GM23338 (cell line): ENCODE results near the gene SVIL.
A peak's percentile ranks its signal among the peaks of the same experiment; 100 is the strongest.

Experiments
- CREB1 ChIP-seq: fragments of 250-450 bp; sonication (Bioruptor Pico); IDR thresholded peaks from 2 replicates; pipeline ENCODE4 v1.5.0; 2020; ENCODE audit warnings: low read depth, mild to moderate bottlenecking, moderate library complexity
- EZH2 ChIP-seq: fragments of 200-600 bp; sonication (generic); IDR thresholded peaks from one replicate; pipeline ENCODE4 v1.8.0; 2017; ENCODE audit warnings: antibody characterized with exemption, mild to moderate bottlenecking, low read depth; ENCODE audit not compliant: unreplicated experiment
- EZH2phosphoT487 ChIP-seq: fragments of 200-600 bp; sonication (generic); IDR thresholded peaks from one replicate; pipeline ENCODE4 v1.8.1; 2018; ENCODE audit warnings: antibody characterized with exemption; ENCODE audit not compliant: unreplicated experiment
- JUNB ChIP-seq: IDR thresholded peaks from one replicate; pipeline ENCODE4 v1.6.1; 2016; ENCODE audit warnings: antibody characterized with exemption; ENCODE audit not compliant: unreplicated experiment
- NANOG ChIP-seq: IDR thresholded peaks from 2 replicates; pipeline ENCODE4 v1.6.1; 2016; ENCODE audit warnings: antibody characterized with exemption, borderline replicate concordance
- POLR2AphosphoS5 ChIP-seq: IDR thresholded peaks from 2 replicates; pipeline ENCODE4 v1.6.1; 2016; ENCODE audit warnings: antibody characterized with exemption, low read depth
- STAT1 ChIP-seq: IDR thresholded peaks from one replicate; pipeline ENCODE4 v1.6.1; 2016; ENCODE audit warnings: antibody characterized with exemption; ENCODE audit not compliant: unreplicated experiment
- ZNF331 ChIP-seq: fragments of 250-450 bp; sonication (Bioruptor Pico); IDR thresholded peaks from 2 replicates; pipeline ENCODE4 v1.5.0; 2020; ENCODE audit warnings: low read depth, mild to moderate bottlenecking, moderate library complexity
- TF ChIP-seq, protein P1 (sequence below), 2 experiments: fragments of 200-600 bp in 1 of 2; sonication (generic) in 1 of 2; conservative IDR thresholded peaks; 2 replicates each; pipeline versions ENCODE4 v1.5.1 to v1.6.1; 2016 to 2017; ENCODE audit warnings: antibody characterized with exemption in 2 of 2, low read depth in 2 of 2, mild to moderate bottlenecking in 2 of 2, moderate library complexity in 1 of 2
- TF ChIP-seq, protein P2 (sequence below): IDR thresholded peaks from one replicate; pipeline ENCODE4 v1.6.1; 2018; ENCODE audit warnings: antibody characterized with exemption; ENCODE audit not compliant: unreplicated experiment
- TF ChIP-seq, protein P3 (sequence below): IDR thresholded peaks from 2 replicates; pipeline ENCODE4 v1.6.1; 2016; ENCODE audit warnings: antibody characterized with exemption

DNA sequence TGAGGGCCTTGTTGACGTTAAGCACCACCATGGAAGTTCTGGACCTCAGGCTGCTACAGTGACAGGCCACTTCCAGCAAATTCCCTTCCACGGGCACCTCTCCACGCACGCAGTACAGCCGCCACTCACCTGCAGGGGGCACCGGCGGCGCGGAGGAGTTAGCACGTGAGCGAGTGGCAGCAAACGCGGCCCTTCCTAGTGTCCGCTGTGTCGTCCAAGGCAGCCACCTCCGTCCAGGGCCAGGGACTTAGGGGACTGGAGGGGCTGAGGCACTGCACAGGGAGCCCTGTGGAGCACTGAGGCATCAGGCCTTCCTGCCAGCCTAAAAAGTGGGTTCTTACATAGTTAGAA, 164.4 kb downstream of the SVIL start:
- TF ChIP-seq, protein P1, sequence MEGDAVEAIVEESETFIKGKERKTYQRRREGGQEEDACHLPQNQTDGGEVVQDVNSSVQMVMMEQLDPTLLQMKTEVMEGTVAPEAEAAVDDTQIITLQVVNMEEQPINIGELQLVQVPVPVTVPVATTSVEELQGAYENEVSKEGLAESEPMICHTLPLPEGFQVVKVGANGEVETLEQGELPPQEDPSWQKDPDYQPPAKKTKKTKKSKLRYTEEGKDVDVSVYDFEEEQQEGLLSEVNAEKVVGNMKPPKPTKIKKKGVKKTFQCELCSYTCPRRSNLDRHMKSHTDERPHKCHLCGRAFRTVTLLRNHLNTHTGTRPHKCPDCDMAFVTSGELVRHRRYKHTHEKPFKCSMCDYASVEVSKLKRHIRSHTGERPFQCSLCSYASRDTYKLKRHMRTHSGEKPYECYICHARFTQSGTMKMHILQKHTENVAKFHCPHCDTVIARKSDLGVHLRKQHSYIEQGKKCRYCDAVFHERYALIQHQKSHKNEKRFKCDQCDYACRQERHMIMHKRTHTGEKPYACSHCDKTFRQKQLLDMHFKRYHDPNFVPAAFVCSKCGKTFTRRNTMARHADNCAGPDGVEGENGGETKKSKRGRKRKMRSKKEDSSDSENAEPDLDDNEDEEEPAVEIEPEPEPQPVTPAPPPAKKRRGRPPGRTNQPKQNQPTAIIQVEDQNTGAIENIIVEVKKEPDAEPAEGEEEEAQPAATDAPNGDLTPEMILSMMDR (conservative IDR thresholded peaks at IDR 0.05; ENCODE audit: low read depth in 2 of 2) = peak; percentile 71 to 92
- no peak for TF ChIP-seq POLR2AphosphoS5
- TF ChIP-seq, protein P2, sequence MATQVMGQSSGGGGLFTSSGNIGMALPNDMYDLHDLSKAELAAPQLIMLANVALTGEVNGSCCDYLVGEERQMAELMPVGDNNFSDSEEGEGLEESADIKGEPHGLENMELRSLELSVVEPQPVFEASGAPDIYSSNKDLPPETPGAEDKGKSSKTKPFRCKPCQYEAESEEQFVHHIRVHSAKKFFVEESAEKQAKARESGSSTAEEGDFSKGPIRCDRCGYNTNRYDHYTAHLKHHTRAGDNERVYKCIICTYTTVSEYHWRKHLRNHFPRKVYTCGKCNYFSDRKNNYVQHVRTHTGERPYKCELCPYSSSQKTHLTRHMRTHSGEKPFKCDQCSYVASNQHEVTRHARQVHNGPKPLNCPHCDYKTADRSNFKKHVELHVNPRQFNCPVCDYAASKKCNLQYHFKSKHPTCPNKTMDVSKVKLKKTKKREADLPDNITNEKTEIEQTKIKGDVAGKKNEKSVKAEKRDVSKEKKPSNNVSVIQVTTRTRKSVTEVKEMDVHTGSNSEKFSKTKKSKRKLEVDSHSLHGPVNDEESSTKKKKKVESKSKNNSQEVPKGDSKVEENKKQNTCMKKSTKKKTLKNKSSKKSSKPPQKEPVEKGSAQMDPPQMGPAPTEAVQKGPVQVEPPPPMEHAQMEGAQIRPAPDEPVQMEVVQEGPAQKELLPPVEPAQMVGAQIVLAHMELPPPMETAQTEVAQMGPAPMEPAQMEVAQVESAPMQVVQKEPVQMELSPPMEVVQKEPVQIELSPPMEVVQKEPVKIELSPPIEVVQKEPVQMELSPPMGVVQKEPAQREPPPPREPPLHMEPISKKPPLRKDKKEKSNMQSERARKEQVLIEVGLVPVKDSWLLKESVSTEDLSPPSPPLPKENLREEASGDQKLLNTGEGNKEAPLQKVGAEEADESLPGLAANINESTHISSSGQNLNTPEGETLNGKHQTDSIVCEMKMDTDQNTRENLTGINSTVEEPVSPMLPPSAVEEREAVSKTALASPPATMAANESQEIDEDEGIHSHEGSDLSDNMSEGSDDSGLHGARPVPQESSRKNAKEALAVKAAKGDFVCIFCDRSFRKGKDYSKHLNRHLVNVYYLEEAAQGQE = no peak
- TF ChIP-seq EZH2 = no peak
- TF ChIP-seq NANOG = no peak
- no peak for TF ChIP-seq EZH2phosphoT487
- no peak for TF ChIP-seq ZNF331
- TF ChIP-seq STAT1 = no peak
- no peak for TF ChIP-seq JUNB
- 0 out of 2 replicates have a peak, but pooled peaks have one; percentile 27 for TF ChIP-seq CREB1
- TF ChIP-seq, protein P3, sequence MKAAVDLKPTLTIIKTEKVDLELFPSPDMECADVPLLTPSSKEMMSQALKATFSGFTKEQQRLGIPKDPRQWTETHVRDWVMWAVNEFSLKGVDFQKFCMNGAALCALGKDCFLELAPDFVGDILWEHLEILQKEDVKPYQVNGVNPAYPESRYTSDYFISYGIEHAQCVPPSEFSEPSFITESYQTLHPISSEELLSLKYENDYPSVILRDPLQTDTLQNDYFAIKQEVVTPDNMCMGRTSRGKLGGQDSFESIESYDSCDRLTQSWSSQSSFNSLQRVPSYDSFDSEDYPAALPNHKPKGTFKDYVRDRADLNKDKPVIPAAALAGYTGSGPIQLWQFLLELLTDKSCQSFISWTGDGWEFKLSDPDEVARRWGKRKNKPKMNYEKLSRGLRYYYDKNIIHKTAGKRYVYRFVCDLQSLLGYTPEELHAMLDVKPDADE = no peak
